Caco-2 (cell line): ENCODE data around the gene CCR8. TPM values are rescaled to one million over a fixed set of nuclear protein-coding genes. Genes with fewer than 3 reads are reported as not detected.

Experiments
- BruUV-seq: library from RNA; stranded (reverse); fragments of 400-500 nt; replicated peaks from 2 replicates; lab custom pipeline; 2021; lab: Mats Ljungman, UMichigan
- CTCF ChIA-PET: fragments of 300-600 bp; sonication (Branson Sonifier 250); formaldehyde crosslinking; loops from one replicate; lab custom pipeline; 2022; ENCODE audit warnings: antibody characterized with exemption; lab: Charles Lee
- POLR2A ChIA-PET: fragments of 300-600 bp; sonication (Branson Sonifier 250); formaldehyde crosslinking; loops from one replicate; lab custom pipeline; 2022; ENCODE audit warnings: antibody characterized with exemption; lab: Charles Lee
- DNase-seq, 2 experiments: peaks; one replicate each; pipeline versions ENCODE4 v3.0.0 to v3.0.0-alpha.2; 2020 to 2022
- H3K27me3 ChIP-seq: replicated peaks from 2 replicates; pipeline ENCODE4 v1.6.0; 2011; ENCODE audit warnings: low read length; ENCODE audit not compliant: control insufficient read depth, insufficient read depth
- H3K36me3 ChIP-seq: 2 replicates; pipeline ENCODE4 v1.5.1; 2011; ENCODE audit warnings: low read length; ENCODE audit not compliant: control insufficient read depth, insufficient read depth
- H3K4me1 ChIP-seq: fragments of 250-450 bp; sonication (Bioruptor Pico); 2 replicates; pipeline ENCODE4 v1.5.1; 2020; ENCODE audit warnings: mild to moderate bottlenecking
- H3K4me3 ChIP-seq: 2 replicates; pipeline ENCODE4 v1.5.1; 2011; ENCODE audit warnings: low read depth, mild to moderate bottlenecking, control low read depth, low read length
- H3K9me3 ChIP-seq: fragments of 250-450 bp; sonication (Bioruptor Pico); 2 replicates; pipeline ENCODE4 v1.5.1; 2020; ENCODE audit warnings: mild to moderate bottlenecking, moderate library complexity
- H3K27ac Mint-ChIP-seq: one replicate; pipeline ENCODE4 v1.8.0; 2022; ENCODE audit warnings: mixed read lengths; ENCODE audit not compliant: unreplicated experiment
- H3K27me3 Mint-ChIP-seq: one replicate; pipeline ENCODE4 v1.8.0; 2022; ENCODE audit warnings: mixed read lengths; ENCODE audit not compliant: insufficient read depth, unreplicated experiment
- H3K36me3 Mint-ChIP-seq: one replicate; pipeline ENCODE4 v1.8.0; 2022; ENCODE audit warnings: mild to moderate bottlenecking, mixed read lengths; ENCODE audit not compliant: insufficient read depth, unreplicated experiment
- H3K4me1 Mint-ChIP-seq: one replicate; pipeline ENCODE4 v1.8.0; 2022; ENCODE audit warnings: low read depth, mixed read lengths; ENCODE audit not compliant: unreplicated experiment
- H3K4me3 Mint-ChIP-seq: one replicate; pipeline ENCODE4 v1.8.0; 2022; ENCODE audit warnings: mild to moderate bottlenecking, moderate library complexity, mixed read lengths; ENCODE audit not compliant: unreplicated experiment
- H3K9me3 Mint-ChIP-seq: one replicate; pipeline ENCODE4 v1.8.0; 2022; ENCODE audit warnings: mixed read lengths; ENCODE audit not compliant: unreplicated experiment
- CTCF ChIP-seq, 2 experiments: fragments of 200-600 bp in 1 of 2; IDR thresholded peaks; 1 replicate in 1 of 2; 2 replicates in 1 of 2; pipeline versions ENCODE4 v1.5.1 to v1.8.0; 2011 to 2022; ENCODE audit warnings: antibody characterized with exemption in 1 of 2, control low read depth in 1 of 2, inconsistent platforms in 1 of 2, low read depth in 1 of 2, low read length in 1 of 2, mild to moderate bottlenecking in 1 of 2, moderate library complexity in 1 of 2; ENCODE audit not compliant: insufficient read depth in 1 of 2, severe bottlenecking in 1 of 2, unreplicated experiment in 1 of 2
- intact Hi-C: fragments of 100-400 bp; cut with micrococcal nuclease; formaldehyde crosslinking; loops from one replicate; pipeline ENCODE4 v1.10.0; 2022; ENCODE audit not compliant: unreplicated experiment
- total RNA-seq: library from RNA; stranded (reverse); gene quantifications from 2 replicates; pipeline ENCODE4 v1.2.3, GENCODE V29; 2022

CCR8 gene
- total RNA-seq, 1 experiment from 2014 or later = not detected

GRCh38 chr3:39332525-39332924 lies 3.0 kb downstream of the CCR8 start:
- CTCF ChIA-PET = no interaction called here
- Mint-ChIP-seq H3K36me3 (no peaks in the 10 kb centered on the region), H3K27ac (no peak overlapping the region), H3K9me3 (no peaks in the 10 kb centered on the region), H3K27me3 (no peaks in the 10 kb centered on the region), H3K4me1 (no peaks in the 10 kb centered on the region), H3K4me3 (no peak overlapping the region)
- H3K36me3 ChIP-seq = no peaks in the 10 kb centered on the region
- H3K27me3 ChIP-seq = no peaks in the 10 kb centered on the region
- H3K4me3 ChIP-seq = no peak overlapping the region
- intact Hi-C loops = no loop called here
- POLR2A ChIA-PET = no interaction called here
- H3K9me3 ChIP-seq = no peaks in the 10 kb centered on the region
- BruUV-seq = no TSS peak
- TF ChIP-seq CTCF (IDR thresholded peaks at IDR 0.05; ENCODE audit: insufficient read depth in 1 of 2, low read depth in 1 of 2, low read length in 1 of 2, severe bottlenecking in 1 of 2, unreplicated experiment in 1 of 2) = no peak
- no peak for DNase-seq
- no peaks in the 10 kb centered on the region for H3K4me1 ChIP-seq

DNA sequence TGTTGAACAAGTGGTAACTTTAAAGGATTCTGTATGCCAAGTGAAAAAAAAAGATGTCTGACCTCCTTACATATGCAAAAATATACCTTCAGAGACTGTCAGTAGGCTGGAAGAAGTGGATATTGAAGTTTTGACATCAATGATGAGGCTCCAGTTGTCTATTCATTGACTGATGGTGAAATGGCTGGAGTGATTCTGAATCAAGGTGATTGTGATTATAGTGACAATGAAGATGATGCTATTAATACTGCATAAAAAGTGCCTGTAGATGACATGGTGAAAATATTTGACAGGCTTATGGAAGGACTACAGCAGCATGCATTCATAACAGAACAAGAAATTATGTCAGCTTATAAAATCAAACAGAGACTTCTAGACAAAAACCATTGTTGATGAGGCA lies 4.1 kb downstream of the CCR8 start:
- no peaks in the 10 kb centered on the region for H3K36me3 ChIP-seq
- TF ChIP-seq CTCF (IDR thresholded peaks at IDR 0.05; ENCODE audit: insufficient read depth in 1 of 2, low read depth in 1 of 2, low read length in 1 of 2, severe bottlenecking in 1 of 2, unreplicated experiment in 1 of 2) = no peak
- no peaks in the 10 kb centered on the region for H3K4me1 ChIP-seq
- intact Hi-C loops = no loop called here
- no peaks in the 10 kb centered on the region for H3K4me1 Mint-ChIP-seq
- no peak overlapping the region for H3K4me3 ChIP-seq
- ChIA-PET POLR2A (no interaction called here), CTCF (no interaction called here)
- H3K27me3 Mint-ChIP-seq = no peaks in the 10 kb centered on the region
- no TSS peak for BruUV-seq
- H3K27me3 ChIP-seq = no peaks in the 10 kb centered on the region
- H3K27ac Mint-ChIP-seq = no peak overlapping the region
- no peaks in the 10 kb centered on the region for H3K9me3 Mint-ChIP-seq
- no peaks in the 10 kb centered on the region for H3K9me3 ChIP-seq
- no peaks in the 10 kb centered on the region for H3K36me3 Mint-ChIP-seq
- no peak overlapping the region for H3K4me3 Mint-ChIP-seq
- DNase-seq = no peak

DNA sequence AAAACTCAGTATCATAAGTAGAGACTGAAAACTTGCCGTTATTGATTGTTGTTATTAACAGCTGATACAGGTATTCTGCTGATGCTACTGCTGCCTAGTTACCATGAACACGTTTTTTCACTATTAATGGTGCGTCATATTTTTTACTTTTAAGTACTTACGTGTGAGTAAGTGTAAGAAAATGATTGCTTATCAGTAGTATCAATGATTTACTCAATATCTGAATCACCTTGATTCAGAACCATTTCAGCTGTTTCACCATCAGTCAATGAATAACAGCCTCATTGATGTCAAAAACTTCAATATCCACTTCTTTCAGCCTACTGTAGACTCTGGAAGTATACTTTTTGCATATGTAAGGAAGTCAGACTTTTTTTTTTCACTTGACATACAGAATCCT lies 4.7 kb downstream of the CCR8 start:
- POLR2A ChIA-PET = no interaction called here
- Histone ChIP-seq H3K4me3 (no peak overlapping the region), H3K36me3 (no peaks in the 10 kb centered on the region), H3K27me3 (no peaks in the 10 kb centered on the region), H3K9me3 (no peaks in the 10 kb centered on the region), H3K4me1 (no peaks in the 10 kb centered on the region)
- Mint-ChIP-seq H3K4me3 (no peak overlapping the region), H3K4me1 (no peaks in the 10 kb centered on the region), H3K27me3 (no peaks in the 10 kb centered on the region), H3K9me3 (no peaks in the 10 kb centered on the region), H3K36me3 (no peaks in the 10 kb centered on the region), H3K27ac (no peak overlapping the region)
- intact Hi-C loops = no loop called here
- no peak for DNase-seq
- BruUV-seq = no TSS peak
- no peak for TF ChIP-seq CTCF (IDR thresholded peaks at IDR 0.05; ENCODE audit: insufficient read depth in 1 of 2, low read depth in 1 of 2, low read length in 1 of 2, severe bottlenecking in 1 of 2, unreplicated experiment in 1 of 2)
- CTCF ChIA-PET = no interaction called here
